OCI-LY7 (cell line): Measurements from ENCODE around the gene KRT39. TPM values are rescaled to one million over a fixed set of nuclear protein-coding genes. Genes with fewer than 3 reads are reported as not detected.

Experiments
- BruUV-seq: library from RNA; stranded (reverse); fragments of 400-500 nt; replicated peaks from 2 replicates; lab custom pipeline; 2021; lab: Mats Ljungman, UMichigan
- CTCF ChIA-PET: fragments of 300-600 bp; sonication (Branson Sonifier 250); formaldehyde crosslinking; loops from one replicate; lab custom pipeline; 2022; ENCODE audit warnings: antibody characterized with exemption; ENCODE audit not compliant: unreplicated experiment; lab: Charles Lee
- POLR2A ChIA-PET: fragments of 300-600 bp; sonication (Branson Sonifier 250); formaldehyde crosslinking; loops from one replicate; lab custom pipeline; 2022; ENCODE audit warnings: antibody characterized with exemption; lab: Charles Lee
- DNase-seq: peaks from one replicate; pipeline ENCODE4 v3.0.0-alpha.2; 2015; ENCODE audit warnings: low spot score
- H2AFZ ChIP-seq: fragments of 200-600 bp; sonication (generic), shearing (Covaris generic); 2 replicates; pipeline ENCODE4 v1.6.1; 2014; ENCODE audit warnings: mild to moderate bottlenecking, antibody characterized with exemption, low read length, moderate library complexity
- H3K27ac ChIP-seq: fragments of 200-600 bp; sonication (generic); 2 replicates; pipeline ENCODE4 v1.5.1; 2014; ENCODE audit warnings: mixed run types, low read depth, mild to moderate bottlenecking, moderate library complexity, low read length, inconsistent platforms; ENCODE audit not compliant: poor library complexity, severe bottlenecking
- H3K36me3 ChIP-seq: fragments of 200-600 bp; sonication (generic); 2 replicates; pipeline ENCODE4 v1.6.1; 2014; ENCODE audit warnings: mild to moderate bottlenecking, antibody characterized with exemption, low read length, moderate library complexity, mixed read lengths; ENCODE audit not compliant: insufficient read depth
- H3K4me1 ChIP-seq: fragments of 200-600 bp; sonication (generic); 2 replicates; pipeline ENCODE4 v1.5.1; 2014; ENCODE audit warnings: mild to moderate bottlenecking, low read length; ENCODE audit not compliant: insufficient read depth, poor library complexity, severe bottlenecking
- H3K4me2 ChIP-seq: fragments of 200-600 bp; sonication (generic); 2 replicates; pipeline ENCODE4 v1.6.1; 2014; ENCODE audit warnings: mild to moderate bottlenecking, low read length
- H3K4me3 ChIP-seq: fragments of 200-600 bp; sonication (generic); 2 replicates; pipeline ENCODE4 v1.5.1; 2014; ENCODE audit warnings: mild to moderate bottlenecking, low read depth, low read length; ENCODE audit not compliant: poor library complexity, severe bottlenecking
- H3K79me2 ChIP-seq: fragments of 200-600 bp; sonication (generic); 2 replicates; pipeline ENCODE4 v1.6.1; 2016; ENCODE audit warnings: low read depth, mild to moderate bottlenecking, low read length, moderate library complexity, mixed read lengths; ENCODE audit not compliant: insufficient read depth
- H3K9me2 ChIP-seq: fragments of 200-600 bp; sonication (generic); 2 replicates; pipeline ENCODE4 v1.6.1; 2016; ENCODE audit warnings: mild to moderate bottlenecking, low read length, mixed read lengths; ENCODE audit not compliant: insufficient read depth
- H3K9me3 ChIP-seq: fragments of 200-600 bp; sonication (generic); 2 replicates; pipeline ENCODE4 v1.6.1; 2014; ENCODE audit warnings: mild to moderate bottlenecking, mixed run types, low read length, mixed read lengths
- H4K20me1 ChIP-seq: fragments of 200-600 bp; sonication (generic); 2 replicates; pipeline ENCODE4 v1.6.1; 2014; ENCODE audit warnings: mild to moderate bottlenecking, antibody characterized with exemption, low read length, moderate library complexity, mixed read lengths; ENCODE audit not compliant: insufficient read depth
- EZH2phosphoT487 ChIP-seq: fragments of 200-600 bp; sonication (generic); IDR thresholded peaks from 2 replicates; pipeline ENCODE4 v1.6.1; 2018; ENCODE audit warnings: low read depth, borderline replicate concordance, mild to moderate bottlenecking, mixed run types, antibody characterized with exemption, low read length, moderate library complexity, mixed read lengths
- intact Hi-C: fragments of 100-400 bp; cut with micrococcal nuclease; formaldehyde crosslinking; loops from one replicate; pipeline ENCODE4 v1.10.0; 2022; ENCODE audit not compliant: unreplicated experiment
- total RNA-seq, 2 experiments: library from RNA; depleted of rRNA in 1 of 2; stranded (reverse); fragments of >200 nt in 1 of 2; shearing (Covaris generic) in 1 of 2; gene quantifications; 2 replicates each; pipeline ENCODE4 v1.2.3, GENCODE V29; 2014 to 2022
- TF ChIP-seq, protein P1 (sequence below): fragments of 200-600 bp; sonication (generic); conservative IDR thresholded peaks from 2 replicates; pipeline ENCODE4 v1.5.1; 2014; ENCODE audit warnings: mild to moderate bottlenecking, antibody characterized with exemption, low read length, moderate library complexity, mixed read lengths

KRT39 gene
- total RNA-seq, 2 experiments from 2014 or later: not detected

DNA sequence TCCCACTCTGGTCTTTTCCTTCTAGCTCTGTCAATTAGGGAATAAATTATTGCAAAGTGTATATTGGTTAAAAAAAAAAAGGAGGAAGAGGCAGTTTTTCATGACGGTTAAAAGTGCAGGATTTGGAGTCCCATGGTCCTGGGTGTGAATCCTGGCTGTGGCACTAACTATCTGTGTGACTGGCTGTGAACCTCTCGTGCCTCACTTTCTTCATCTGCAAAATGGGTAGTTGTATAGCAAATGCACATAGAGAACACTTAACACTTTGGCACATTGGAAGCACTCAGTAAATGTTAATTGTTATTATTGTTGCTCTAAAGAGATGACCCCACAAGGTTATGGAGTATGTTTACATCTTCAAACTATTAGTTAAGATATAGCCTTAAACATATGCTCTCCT is 18.8 kb downstream of the KRT39 start:
- Histone ChIP-seq H3K79me2 (no peaks in the 10 kb centered on the region), H4K20me1 (no peaks in the 10 kb centered on the region), H2AFZ (no peak overlapping the region), H3K36me3 (no peaks in the 10 kb centered on the region), H3K9me2 (no peaks in the 10 kb centered on the region), H3K4me3 (no peak overlapping the region), H3K4me2 (no peak overlapping the region), H3K27ac (no peak overlapping the region), H3K4me1 (no peaks in the 10 kb centered on the region), H3K9me3 (no peaks in the 10 kb centered on the region)
- no TSS peak for BruUV-seq
- intact Hi-C loops: no loop called here
- DNase-seq: no peak
- ChIA-PET CTCF (no interaction called here), POLR2A (no interaction called here)
- TF ChIP-seq, protein P1, sequence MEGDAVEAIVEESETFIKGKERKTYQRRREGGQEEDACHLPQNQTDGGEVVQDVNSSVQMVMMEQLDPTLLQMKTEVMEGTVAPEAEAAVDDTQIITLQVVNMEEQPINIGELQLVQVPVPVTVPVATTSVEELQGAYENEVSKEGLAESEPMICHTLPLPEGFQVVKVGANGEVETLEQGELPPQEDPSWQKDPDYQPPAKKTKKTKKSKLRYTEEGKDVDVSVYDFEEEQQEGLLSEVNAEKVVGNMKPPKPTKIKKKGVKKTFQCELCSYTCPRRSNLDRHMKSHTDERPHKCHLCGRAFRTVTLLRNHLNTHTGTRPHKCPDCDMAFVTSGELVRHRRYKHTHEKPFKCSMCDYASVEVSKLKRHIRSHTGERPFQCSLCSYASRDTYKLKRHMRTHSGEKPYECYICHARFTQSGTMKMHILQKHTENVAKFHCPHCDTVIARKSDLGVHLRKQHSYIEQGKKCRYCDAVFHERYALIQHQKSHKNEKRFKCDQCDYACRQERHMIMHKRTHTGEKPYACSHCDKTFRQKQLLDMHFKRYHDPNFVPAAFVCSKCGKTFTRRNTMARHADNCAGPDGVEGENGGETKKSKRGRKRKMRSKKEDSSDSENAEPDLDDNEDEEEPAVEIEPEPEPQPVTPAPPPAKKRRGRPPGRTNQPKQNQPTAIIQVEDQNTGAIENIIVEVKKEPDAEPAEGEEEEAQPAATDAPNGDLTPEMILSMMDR: no peak
- no peak for TF ChIP-seq EZH2phosphoT487

DNA sequence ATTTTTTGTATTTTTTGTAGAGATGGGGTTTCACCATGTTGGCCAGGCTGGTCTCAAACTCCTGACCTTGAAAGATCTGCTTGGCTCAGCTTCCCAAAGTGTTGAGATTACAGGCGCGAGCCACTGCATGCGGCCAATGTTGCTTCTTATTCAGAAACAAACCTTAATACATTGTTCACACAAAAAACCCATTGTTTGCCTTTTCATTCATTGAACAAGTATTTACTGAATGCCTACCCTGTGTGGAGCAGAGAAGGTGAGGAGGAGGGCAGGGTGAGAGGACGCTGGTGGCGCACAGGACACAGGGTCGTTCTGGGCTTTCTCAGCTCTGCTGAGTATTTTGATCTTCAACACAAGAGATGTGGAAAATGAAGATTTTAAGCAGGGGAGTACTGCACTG is 21.3 kb downstream of the KRT39 start:
- Histone ChIP-seq H2AFZ (no peak overlapping the region), H3K27ac (no peak overlapping the region), H3K36me3 (no peaks in the 10 kb centered on the region), H3K9me3 (no peaks in the 10 kb centered on the region), H4K20me1 (no peaks in the 10 kb centered on the region), H3K4me3 (no peak overlapping the region), H3K79me2 (no peaks in the 10 kb centered on the region), H3K9me2 (no peaks in the 10 kb centered on the region), H3K4me1 (no peaks in the 10 kb centered on the region), H3K4me2 (no peak overlapping the region)
- BruUV-seq: no TSS peak
- CTCF ChIA-PET: no interaction called here
- no peak for TF ChIP-seq EZH2phosphoT487
- TF ChIP-seq, protein P1: no peak
- intact Hi-C loops: no loop called here
- no peak for DNase-seq
- POLR2A ChIA-PET: no interaction called here

DNA sequence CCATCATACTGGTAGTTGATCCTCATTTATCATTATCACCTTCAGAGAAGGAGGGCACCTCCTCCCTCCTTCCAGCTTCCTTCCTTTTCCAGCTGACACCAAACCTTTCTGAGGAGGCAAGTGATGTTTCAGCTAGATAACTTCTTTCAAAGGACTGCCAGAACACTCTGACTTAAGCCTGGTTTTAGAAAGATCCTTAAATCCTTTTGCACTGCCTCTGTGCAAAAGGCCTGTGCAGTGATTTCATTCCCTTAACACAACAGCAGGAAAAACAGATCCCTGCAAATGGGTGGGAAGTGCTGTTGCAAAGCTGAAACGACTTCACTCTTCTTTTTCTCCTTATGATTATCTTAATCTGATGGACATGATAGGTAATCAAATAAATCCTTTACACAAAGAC is 22.2 kb downstream of the KRT39 start:
- H3K4me2 ChIP-seq: no peak overlapping the region
- no peak for DNase-seq
- no peaks in the 10 kb centered on the region for H3K9me3 ChIP-seq
- TF ChIP-seq, protein P1: no peak
- TF ChIP-seq EZH2phosphoT487: no peak
- H3K79me2 ChIP-seq: no peaks in the 10 kb centered on the region
- no peaks in the 10 kb centered on the region for H3K9me2 ChIP-seq
- no TSS peak for BruUV-seq
- intact Hi-C loops: no loop called here
- no peak overlapping the region for H3K27ac ChIP-seq
- no peak overlapping the region for H3K4me3 ChIP-seq
- POLR2A ChIA-PET: interaction anchor here (0.6 kb wide), 1 partner anchor 19 kb away, joined by 3 read pairs; no protein-coding TSS in a partner anchor
- CTCF ChIA-PET: no interaction called here
- no peak overlapping the region for H2AFZ ChIP-seq
- H3K36me3 ChIP-seq: no peaks in the 10 kb centered on the region
- no peaks in the 10 kb centered on the region for H3K4me1 ChIP-seq
- H4K20me1 ChIP-seq: no peaks in the 10 kb centered on the region
